ENCODE results near the gene CACNG5.

The CACNG5 gene

DNA sequence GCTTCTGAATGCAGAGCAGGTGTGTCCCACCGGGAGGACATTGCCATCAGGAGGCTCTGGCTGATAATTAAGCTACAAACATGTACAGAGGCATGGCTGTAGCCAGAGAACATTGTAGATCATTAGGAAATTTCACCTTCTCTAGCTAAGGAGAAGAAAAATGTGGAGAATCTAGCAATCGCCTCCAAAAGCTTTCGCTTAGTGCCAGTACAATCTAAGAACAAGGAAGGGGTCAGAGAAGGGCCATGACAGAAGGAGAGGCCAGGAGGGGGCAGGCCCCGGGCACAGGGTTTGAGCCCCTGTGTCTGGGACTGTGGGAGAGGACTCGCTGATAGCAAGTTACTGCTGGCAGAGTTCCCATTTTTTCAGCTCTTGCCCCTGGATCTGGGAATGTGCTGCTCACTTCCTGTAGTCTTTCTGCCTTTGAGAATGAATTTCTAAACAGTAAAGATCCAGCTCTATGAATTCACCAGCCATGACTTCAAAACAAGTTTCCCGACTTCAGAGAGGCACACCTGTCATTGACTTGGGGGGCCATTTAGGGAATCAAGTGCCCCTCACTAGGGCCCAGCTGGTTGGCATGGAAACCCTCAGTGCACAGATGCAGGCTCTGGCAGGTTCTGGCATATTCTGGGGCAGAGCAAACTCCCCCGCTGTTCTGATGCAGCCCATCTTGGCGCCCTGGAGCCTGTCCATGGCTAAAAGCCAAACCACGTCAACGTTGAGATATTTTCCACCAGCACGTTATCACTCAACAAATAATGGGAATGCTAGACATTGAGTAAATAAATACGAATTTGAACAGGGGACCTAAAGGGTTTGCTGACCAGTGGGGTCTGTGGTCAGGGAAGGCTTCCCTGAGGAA is 70.1 kb downstream of the CACNG5 start:
- in situ Hi-C loops (cut with HindIII; ENCODE audit: low pct_unique_long_range_greater_than_20kb, low sequenced_read_pairs), result no loop called here
- no peak for TF ChIP-seq JUND (IDR thresholded peaks at IDR 0.05; ENCODE audit: low read depth)
- DNase-seq (ENCODE audit: low read depth in 1 of 2, low spot score in 1 of 2), result no peak

DNA sequence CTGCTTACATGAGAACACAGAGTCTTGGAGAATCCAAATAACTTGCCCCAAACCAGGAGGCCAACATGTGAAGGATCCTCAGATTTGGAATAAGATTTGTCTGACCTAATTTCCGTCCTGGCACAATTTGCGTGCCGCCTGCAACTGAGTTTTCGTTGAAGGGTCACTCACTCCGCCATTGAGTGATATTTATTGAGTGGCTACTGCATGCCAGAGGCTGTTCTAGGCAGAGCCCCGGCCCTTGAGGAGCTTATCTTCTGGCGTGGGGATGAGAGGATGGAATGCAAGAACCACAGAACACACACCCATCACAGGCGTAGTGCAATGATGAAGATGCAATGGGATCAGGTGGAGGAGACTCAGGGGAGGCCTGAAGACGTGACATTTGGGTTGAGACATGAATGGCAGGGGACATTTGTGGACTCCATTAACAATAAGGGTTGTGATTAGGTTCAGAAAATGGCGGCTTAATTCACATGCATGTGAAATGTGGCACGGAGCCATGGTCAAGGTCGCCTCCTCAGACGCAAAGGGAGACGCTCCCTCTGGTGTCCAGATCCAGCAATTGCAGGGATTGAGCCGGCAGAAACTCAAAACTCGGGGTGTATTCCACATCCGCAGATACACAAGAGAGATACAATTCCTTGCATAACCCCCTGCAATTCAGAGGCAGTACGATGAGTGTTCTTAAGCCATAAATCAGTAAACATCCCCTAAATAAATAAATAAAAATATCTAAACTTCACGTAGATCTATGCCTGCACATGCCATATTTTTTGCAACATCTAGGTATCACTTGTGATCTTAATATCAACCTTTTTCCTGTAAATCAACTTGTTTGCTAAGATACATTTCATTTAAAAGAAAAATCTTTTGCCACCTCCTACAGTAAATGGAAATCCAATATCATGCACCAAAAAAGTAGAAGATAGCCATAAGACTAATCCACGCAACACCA is 71.7 kb downstream of the CACNG5 start:
- TF ChIP-seq JUND (IDR thresholded peaks at IDR 0.05; ENCODE audit: low read depth), result no peak
- in situ Hi-C loops (cut with HindIII; ENCODE audit: low pct_unique_long_range_greater_than_20kb, low sequenced_read_pairs), result no loop called here
- DNase-seq (ENCODE audit: low read depth in 1 of 2, low spot score in 1 of 2), result peak; percentile 59 to 92

DNA sequence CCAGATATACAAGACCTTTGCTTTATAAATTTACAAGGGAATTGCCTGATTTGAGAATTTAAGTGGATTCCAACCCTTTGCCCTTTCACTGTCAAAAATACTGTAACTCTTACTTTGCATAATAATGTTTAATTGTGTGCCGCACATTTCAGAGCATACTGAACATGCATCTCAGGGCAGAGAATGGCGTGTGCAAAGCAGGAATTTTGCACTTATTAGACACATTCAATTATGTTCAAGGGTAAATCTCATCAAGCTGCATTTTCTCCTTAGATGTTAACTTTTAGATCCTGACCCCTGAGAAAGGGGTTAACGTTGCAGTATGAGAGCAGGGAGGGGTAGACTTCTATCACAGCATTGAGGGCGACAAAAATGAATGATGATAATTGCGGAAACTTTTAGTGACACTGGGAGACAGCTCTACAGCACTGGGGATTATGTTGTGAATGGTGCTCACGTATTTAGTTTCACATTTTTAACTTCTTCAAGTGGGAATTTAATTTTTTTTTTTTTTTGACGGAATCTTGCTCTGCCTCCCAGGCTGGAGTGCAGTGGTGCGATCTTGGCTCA is 75.0 kb downstream of the CACNG5 start:
- DNase-seq (ENCODE audit: low read depth in 1 of 2, low spot score in 1 of 2), result no peak
- no peak for TF ChIP-seq JUND (IDR thresholded peaks at IDR 0.05; ENCODE audit: low read depth)
- in situ Hi-C loops (cut with HindIII; ENCODE audit: low pct_unique_long_range_greater_than_20kb, low sequenced_read_pairs), result no loop called here

DNA sequence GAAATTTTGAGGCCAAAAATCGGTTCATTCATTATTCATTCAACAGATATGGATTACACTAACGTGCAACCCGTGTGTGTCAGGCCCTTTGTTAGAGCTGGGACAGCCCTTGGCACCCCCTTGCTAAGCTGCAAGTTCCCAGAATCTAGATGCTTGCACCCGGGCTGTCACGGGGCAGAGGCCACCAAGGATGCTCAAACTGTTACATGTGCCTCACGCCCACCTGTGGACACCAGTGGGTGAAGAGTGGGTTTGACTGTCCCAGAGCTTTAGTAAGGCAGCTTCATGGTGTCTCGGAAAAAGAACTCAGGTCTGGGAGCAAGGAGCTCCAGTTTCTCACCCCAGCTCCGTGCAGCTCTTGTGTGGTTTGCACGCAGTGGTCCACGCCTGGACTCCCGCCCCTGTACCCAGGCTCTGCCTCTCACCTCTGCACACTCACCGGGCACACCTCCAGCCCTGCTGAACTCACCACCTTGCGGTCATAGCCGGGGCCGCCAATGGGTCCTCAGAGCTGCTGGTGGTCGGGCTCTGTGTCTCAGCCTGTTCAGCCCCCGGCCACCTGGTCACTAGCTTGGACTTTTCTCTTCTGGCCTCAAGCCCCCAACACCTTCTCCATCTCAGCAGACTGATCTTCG is 75.9 kb downstream of the CACNG5 start:
- in situ Hi-C loops (cut with HindIII; ENCODE audit: low pct_unique_long_range_greater_than_20kb, low sequenced_read_pairs), result no loop called here
- no peak for DNase-seq (ENCODE audit: low read depth in 1 of 2, low spot score in 1 of 2)
- TF ChIP-seq JUND (IDR thresholded peaks at IDR 0.05; ENCODE audit: low read depth), result no peak

DNA sequence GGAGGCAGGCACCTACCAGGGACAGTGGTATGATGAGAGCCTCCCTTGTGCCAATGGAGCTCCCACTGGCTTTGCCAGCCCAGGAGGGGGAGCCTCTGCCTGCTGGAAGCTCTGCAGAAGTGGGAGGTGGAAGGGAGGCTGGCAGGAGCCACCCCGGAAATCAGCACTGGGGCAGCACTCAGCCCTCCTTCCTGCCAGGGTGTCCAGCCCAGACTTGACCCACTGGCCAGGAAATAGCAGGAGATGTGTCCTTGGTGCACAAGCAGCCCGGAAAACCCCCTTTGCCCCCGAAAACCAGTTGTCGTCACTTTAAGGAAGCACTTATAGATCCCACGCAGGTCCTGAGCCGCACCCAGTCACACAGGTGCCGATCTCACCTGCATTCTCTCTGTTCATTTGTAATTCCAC is 80.3 kb downstream of the CACNG5 start:
- no peak for TF ChIP-seq JUND (IDR thresholded peaks at IDR 0.05; ENCODE audit: low read depth)
- in situ Hi-C loops (cut with HindIII; ENCODE audit: low pct_unique_long_range_greater_than_20kb, low sequenced_read_pairs), result no loop called here
- DNase-seq (ENCODE audit: low read depth in 1 of 2, low spot score in 1 of 2), result peak; percentile 87 to 91

DNA sequence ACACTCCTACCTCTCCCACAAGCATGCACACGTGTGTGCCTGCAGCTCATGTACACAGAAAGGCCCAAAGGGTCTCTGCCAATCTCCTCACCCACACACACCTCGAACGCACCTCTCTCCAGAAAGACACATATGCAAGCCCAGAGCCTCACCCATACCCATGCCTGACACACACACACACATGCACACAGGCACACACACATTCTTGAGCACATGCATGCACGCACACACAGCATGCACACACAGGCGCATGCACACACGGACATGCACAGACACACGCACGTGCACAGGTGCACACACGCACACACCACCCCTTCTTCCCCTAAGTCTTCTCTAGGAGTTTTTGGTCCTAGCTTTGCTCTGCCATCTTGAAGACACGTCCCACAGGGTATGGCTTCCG is 80.9 kb downstream of the CACNG5 start:
- no peak for DNase-seq (ENCODE audit: low read depth in 1 of 2, low spot score in 1 of 2)
- TF ChIP-seq JUND (IDR thresholded peaks at IDR 0.05; ENCODE audit: low read depth), result no peak
- in situ Hi-C loops (cut with HindIII; ENCODE audit: low pct_unique_long_range_greater_than_20kb, low sequenced_read_pairs), result no loop called here

DNA sequence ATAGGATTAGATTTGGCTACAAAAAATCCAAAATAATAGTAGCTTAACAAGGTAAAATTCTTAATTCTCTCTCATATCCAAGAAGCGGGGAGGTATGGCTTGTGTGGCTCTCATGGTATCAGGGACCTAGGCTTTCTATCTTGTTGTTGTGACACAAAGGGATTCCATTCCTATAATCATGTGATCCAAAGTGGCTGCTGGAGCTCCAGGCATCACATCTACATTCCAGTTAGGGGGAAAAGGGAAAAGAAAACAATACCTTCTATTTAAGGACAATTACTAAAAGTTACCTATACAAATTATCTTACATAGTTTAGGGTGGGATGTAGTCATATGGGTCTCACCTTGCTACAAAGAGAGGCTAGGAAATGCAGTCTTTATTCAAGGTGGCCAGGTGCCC is 82.0 kb downstream of the CACNG5 start:
- no peak for TF ChIP-seq JUND (IDR thresholded peaks at IDR 0.05; ENCODE audit: low read depth)
- DNase-seq (ENCODE audit: low read depth in 1 of 2, low spot score in 1 of 2), result no peak
- in situ Hi-C loops (cut with HindIII; ENCODE audit: low pct_unique_long_range_greater_than_20kb, low sequenced_read_pairs), result no loop called here

DNA sequence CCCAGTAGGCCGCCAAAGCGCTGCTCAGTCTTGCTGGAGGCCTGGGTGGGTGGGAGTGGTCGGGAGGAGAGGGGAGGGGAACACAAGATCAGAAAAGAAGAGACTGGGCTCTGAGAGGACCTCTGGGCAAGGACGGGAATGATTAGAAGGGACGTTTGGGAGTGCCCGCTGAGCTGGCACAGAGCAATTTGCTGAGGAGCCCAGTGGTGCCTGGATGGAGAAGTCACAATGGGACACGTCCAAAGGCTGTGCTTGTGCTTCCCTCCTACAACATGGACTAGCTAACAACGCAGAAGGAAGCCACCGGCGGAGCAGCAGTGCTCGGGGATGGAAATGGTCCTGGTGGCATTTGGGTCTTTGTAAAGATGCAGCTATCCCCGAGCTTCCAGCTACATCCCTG is 84.0 kb downstream of the CACNG5 start:
- DNase-seq (ENCODE audit: low read depth in 1 of 2, low spot score in 1 of 2), result no peak
- no peak for TF ChIP-seq JUND (IDR thresholded peaks at IDR 0.05; ENCODE audit: low read depth)
- in situ Hi-C loops (cut with HindIII; ENCODE audit: low pct_unique_long_range_greater_than_20kb, low sequenced_read_pairs), result no loop called here

DNA sequence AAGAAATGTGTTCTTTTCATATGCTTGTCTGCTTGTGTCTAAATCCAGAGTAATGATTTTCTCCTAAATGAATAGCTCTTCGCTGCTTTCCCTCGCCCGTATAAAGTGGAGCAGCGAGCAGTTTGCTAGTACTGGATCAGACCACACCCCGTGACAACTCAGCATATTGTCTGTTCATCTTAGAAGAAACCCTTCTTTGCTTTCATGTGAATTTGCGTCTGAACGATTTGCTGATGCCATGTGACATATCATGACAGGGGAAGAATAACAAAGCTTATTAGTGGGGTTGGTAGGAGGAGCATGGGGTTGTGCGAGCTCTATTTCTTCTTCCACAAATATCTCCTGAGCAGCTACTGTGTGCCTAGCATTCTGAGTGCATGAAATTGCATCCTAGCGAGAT is 85.5 kb downstream of the CACNG5 start:
- TF ChIP-seq JUND (IDR thresholded peaks at IDR 0.05; ENCODE audit: low read depth), result no peak
- in situ Hi-C loops (cut with HindIII; ENCODE audit: low pct_unique_long_range_greater_than_20kb, low sequenced_read_pairs), result no loop called here
- no peak for DNase-seq (ENCODE audit: low read depth in 1 of 2, low spot score in 1 of 2)

DNA sequence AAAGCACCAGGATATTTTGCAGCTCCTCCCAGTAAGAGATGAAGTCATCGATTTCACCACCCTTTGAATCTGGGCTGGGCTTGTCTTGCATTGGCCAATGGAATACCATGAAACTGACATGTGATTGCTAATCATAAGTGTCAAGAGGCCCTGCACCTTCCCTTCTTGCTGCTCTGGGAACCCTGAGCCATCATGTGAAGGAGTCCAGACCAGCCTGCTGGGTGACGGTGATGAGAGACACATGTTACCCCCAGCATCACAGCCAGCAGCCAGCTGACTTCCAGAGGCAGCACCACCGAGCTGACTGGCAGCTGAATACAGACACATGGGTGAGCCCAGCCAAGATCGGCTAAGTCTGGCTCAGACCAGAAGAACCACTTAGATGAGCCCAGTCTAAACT is 86.0 kb downstream of the CACNG5 start:
- in situ Hi-C loops (cut with HindIII; ENCODE audit: low pct_unique_long_range_greater_than_20kb, low sequenced_read_pairs), result no loop called here
- peak in 1 of 2 experiments; percentile 25 for DNase-seq (ENCODE audit: low read depth in 1 of 2, low spot score in 1 of 2)
- no peak for TF ChIP-seq JUND (IDR thresholded peaks at IDR 0.05; ENCODE audit: low read depth)

DNA sequence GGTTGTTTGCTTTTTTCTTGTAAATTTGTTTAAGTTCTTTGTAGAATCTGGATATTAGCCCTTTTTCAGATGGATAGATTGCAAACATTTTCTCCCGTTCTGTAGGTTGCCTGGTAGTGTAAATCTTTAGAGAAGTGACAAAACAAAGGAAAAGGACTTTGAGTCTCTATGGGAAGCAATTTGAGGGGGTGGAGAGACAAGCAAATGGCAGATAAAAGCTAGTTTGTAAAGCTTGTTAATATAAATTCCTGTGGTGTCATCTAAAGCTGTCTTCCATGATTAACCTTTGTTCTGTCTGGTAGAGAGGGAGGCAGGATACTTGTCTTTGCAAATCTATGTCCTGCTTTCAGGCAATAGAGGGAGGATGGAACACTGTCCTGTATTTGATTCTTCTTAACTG is 89.0 kb downstream of the CACNG5 start:
- in situ Hi-C loops (cut with HindIII; ENCODE audit: low pct_unique_long_range_greater_than_20kb, low sequenced_read_pairs), result no loop called here
- DNase-seq (ENCODE audit: low read depth in 1 of 2, low spot score in 1 of 2), result no peak
- TF ChIP-seq JUND (IDR thresholded peaks at IDR 0.05; ENCODE audit: low read depth), result no peak

DNA sequence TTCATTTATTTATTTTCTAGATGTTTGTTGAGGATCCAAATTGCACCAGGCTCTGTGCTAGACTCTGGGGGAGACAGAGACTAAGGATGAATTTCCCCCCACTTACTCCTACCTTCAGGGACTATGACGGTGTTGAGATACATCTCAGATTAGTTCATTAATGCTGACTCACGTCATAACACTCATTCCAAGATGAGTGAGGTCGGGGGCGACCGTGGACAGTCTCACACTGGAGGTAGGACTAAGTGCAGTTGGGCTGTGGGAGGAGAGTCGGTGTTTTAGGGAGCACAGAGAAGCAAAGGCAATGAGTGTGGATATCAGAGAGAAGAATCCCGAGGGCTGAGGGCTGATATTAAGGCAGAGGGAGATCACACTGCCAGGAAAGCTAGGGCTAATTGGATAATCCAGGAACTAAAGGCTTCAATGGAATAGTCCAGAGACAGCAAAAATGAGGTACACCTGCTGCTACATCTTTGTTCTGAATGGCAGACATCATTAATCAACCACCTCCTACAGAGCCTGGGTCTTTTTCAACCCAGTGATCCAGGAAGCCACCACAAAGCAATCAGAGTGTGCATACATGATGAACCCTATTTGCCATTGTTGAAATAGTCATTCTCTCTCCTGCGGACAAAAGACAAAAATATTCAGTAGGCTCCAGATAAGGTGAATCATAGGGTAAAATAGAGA is 91.0 kb downstream of the CACNG5 start:
- DNase-seq (ENCODE audit: low read depth in 1 of 2, low spot score in 1 of 2), result no peak
- in situ Hi-C loops (cut with HindIII; ENCODE audit: low pct_unique_long_range_greater_than_20kb, low sequenced_read_pairs), result no loop called here
- TF ChIP-seq JUND (IDR thresholded peaks at IDR 0.05; ENCODE audit: low read depth), result no peak

Data from T47D (cell line).